ENCODE data around the gene KCNQ1. TPM values are rescaled to one million over a fixed set of nuclear protein-coding genes. Genes with fewer than 3 reads are reported as not detected.

KCNQ1 gene
- total RNA-seq, 1 donor from 2014 or later = 1.1 TPM

DNA sequence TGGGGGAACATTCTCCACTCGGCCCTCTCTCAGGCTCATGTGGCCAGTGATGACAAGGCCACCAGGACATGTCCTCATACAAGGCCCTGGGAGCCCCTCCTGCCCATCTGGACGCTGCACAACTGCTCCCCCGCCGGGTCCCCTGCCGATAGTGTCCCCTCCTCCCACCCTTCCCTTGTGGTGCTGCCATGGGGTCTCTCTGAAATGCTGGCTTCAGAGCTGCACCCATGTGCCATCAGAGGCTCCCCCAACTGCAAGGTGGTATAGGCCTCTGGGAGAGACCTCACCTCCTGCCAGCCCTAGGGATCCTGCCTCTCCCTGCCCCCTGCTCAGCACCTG is 142.0 kb downstream of the KCNQ1 start:
- DNase-seq (ENCODE audit: extremely low read depth, low read depth, low spot score) = no peak

- no peak for DNase-seq (ENCODE audit: extremely low read depth, low read depth, low spot score)
These were observed 142.5 kb downstream of the KCNQ1 start for GRCh38 chr11:2587132-2587930.

DNA sequence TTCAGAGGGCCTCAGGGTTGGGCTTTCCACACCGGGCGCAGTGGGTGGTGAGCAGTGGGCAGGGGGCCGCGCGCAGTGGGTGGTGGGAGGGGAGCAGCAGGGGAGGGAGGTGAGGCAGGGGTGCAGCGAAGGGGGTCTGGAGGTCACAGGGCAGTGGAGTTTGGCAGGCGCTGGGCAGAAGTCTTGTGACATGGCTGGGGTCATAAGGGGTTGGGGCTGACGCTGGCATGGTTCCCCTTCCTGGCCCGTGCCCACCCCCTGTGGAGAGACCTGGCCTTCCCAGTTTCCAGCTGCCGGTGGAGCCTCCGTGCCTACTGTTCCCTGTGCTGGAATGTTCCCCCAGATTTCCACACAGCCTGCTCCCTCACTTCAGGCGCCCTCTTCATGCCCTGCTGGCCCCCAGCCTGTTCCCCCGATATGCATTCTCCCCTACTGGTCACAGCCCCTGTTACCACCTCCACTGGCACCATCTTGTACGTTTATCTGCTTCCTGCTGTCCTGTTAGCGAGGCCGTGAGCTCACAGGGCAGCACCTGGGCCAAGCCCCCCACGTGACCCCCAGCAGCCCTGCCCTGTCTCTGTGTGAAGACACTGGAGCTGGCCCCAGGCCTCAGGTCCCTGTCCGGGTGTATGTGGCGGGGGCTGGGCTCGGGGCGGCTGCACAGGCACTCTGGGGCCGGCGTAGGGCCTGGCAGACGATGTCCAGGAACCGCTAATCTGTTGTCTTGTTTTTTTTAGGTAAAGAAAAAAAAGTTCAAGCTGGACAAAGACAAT is 143.4 kb downstream of the KCNQ1 start:
- no peak for DNase-seq (ENCODE audit: extremely low read depth, low read depth, low spot score)

GRCh38 chr11:2588809-2589537 is 144.2 kb downstream of the KCNQ1 start:
- DNase-seq (ENCODE audit: extremely low read depth, low read depth, low spot score) = no peak

- no peak for DNase-seq (ENCODE audit: extremely low read depth, low read depth, low spot score)
These were observed 144.7 kb downstream of the KCNQ1 start for GRCh38 chr11:2589538-2589934.

- no peak for DNase-seq (ENCODE audit: extremely low read depth, low read depth, low spot score)
These were observed 145.5 kb downstream of the KCNQ1 start for GRCh38 chr11:2590131-2590964.

DNA sequence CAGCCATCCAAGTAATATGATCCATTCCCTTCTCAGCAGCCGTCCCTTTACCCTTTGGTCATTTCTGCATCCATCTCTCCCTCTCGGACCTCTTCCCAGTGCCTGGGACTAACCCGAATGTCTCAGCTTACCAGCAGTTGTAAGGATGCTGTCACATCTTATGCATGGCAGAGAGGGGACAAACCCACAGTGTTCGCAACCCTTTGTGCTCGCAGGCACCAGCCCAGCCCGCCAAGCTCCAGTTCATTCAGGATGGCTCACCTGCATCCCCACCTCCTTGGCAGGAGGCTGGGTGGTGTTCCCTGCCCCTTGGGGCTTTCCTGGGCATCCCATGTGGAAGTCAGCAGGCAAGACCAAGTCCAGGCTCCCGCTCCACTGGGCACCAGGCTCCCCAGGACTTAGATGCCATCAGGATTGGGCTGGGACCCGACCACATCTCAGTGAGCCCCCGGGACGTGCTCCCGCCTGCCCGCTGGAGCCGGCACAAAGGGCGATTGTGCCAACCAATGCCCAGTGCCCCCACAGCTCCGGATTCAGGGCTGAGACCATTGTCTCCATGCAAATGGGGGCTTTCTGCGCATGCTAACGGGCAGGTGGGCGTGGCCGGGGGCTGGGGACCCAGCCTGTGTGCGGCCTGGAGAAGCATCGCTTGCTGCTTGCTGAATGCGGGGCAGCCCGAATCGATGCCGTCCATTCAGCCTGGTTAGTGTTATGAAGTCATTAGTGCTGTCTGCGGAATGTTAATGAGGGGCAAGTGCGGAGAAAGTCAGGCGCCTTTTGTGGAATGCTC is 146.4 kb downstream of the KCNQ1 start:
- DNase-seq (ENCODE audit: extremely low read depth, low read depth, low spot score) = no peak

DNA sequence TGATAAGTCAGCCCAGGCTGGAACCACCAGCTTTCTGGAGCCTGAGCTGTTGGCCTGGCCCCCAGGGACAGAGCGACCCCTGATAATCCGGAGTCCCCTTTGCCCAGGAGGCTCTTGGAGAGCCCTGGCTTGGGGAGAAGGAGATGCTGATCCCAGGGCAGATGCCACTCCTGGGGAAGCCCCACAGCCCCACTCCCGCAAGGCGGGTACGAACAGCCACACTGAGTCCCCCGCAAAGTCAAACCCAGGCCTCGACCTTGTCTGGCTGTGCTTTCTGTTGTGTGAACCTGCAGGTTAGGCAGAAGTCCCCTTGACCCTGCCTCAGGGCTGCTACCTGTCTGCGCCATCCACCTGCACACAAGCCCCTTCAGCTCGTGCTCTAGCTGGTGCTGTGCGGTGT is 147.0 kb downstream of the KCNQ1 start:
- no peak for DNase-seq (ENCODE audit: extremely low read depth, low read depth, low spot score)

- DNase-seq (ENCODE audit: extremely low read depth, low read depth, low spot score) = no peak
These were observed 148.0 kb downstream of the KCNQ1 start for GRCh38 chr11:2592559-2593392.

GRCh38 chr11:2593393-2593950 is 148.7 kb downstream of the KCNQ1 start:
- DNase-seq (ENCODE audit: extremely low read depth, low read depth, low spot score) = no peak

DNA sequence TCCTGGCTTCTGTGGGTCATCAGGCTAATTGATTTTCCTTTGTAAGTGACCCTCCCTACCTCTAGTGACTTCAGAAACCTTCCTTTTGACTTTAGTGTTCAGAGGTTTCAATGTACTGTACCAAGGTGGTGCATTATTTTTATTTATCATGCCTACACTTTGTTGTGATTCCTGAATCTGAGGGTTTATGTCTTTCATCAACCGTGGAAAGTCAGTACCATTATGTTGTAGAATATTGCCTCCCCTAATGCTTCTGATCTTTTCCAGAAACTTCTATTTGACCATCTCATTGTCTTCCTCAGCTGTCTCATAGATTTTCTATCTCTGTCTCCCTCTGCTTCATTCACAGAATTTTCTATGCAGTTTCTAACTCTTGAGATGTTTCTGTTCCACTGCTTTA is 149.5 kb downstream of the KCNQ1 start:
- no peak for DNase-seq (ENCODE audit: extremely low read depth, low read depth, low spot score)

DNA sequence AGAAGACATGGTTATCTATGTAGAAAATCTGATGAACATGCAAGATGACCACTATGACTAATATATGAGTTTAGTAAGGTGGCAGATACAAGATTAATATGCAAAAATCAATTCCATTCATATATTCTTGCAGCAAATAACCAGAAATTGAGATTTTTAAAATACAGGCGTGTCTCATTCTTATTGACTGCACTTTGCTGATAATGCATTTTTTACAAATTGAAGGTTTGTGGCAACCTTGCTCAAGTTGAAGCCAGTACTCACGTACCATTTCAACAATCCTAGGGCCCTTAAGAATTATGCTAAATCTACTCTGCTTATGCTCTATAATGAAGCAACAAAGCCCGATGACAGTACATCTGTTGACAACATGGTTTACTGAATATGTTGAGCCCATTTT is 150.4 kb downstream of the KCNQ1 start:
- DNase-seq (ENCODE audit: extremely low read depth, low read depth, low spot score) = no peak

DNA sequence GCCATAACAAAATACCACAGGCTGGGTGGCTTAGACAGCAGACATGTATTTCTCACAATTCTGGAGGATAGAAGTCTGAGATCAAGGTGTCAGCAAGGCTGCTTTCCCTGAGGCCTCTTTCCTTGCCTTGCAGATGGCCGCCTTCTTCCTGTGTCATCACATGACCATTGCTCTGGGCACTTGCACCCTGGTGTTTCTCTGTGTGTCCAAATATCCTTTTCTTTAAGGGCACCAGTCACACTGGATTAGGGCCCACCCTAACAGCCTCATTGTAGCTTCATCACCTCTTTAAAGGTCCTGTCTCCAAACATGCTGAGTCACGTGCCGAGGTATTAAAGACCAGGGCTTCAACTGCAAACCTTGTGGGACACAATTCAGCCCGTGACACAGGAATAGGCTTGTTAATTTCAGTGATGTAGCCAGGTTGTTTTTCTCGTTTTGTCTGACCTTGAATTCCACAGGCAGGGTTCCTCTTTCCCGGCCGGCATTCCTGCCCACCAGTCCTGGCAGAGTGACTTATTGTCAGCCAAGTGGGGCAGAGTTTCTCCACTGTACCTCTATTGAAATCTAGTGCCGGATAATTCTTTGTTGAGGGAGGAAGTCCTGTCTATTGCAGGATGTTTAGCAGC is 154.9 kb downstream of the KCNQ1 start:
- DNase-seq (ENCODE audit: extremely low read depth, low read depth, low spot score) = no peak

GRCh38 chr11:2609345-2609744 is 164.5 kb downstream of the KCNQ1 start:
- DNase-seq (ENCODE audit: extremely low read depth, low read depth, low spot score) = no peak

DNA sequence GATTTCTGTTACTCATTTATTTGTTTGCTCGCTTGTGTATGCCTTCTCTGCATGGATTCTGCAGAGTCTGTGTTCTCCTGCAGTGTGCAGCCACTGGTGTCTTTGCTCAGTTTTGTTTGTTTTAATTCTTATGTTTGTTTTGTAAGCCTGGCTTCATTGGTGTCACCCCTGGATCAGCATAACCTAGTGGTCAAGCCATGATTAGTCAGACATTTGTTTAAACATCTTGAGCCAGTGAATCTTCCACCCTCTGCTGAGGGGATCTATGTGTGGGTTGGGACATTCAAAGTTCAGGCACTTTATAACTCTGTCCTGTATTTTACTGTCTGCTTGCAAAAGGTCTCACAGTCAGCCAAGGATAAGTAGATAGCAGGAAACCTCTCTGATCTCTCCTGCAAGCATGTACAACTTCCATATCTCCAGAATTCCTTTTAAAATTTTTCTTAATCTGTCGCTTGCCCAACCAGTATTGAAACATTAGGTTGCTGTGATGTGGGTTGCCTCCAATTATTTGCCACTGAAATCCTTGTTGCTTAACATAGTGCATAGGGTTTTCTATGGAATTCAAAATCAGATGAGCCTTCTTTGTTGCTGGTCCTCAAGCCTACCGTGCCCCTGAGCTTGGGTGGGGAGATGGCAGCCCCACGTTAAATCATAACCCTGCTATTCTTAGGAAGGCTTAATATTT is 168.2 kb downstream of the KCNQ1 start:
- no peak for DNase-seq (ENCODE audit: extremely low read depth, low read depth, low spot score)

DNA sequence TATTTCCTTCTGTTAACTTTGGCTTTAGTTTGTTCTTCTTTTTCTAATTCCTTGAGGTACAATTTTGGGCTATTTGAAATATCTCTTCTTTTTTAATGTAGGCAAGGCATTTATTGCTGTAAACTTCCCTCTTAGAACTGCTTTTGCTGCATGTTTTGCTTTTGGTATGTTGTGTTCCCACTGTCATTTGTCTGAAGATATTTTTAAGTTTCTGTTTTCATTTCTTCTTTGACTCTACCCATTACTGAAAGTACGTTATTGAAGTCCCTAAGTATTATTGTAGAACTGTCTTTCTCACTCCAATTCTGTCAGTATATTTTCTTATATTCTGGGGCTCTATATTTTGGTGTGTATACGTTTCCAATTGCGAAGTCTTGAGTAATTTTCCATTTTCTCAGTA is 177.1 kb downstream of the KCNQ1 start:
- no peak for DNase-seq (ENCODE audit: extremely low read depth, low read depth, low spot score)

DNA sequence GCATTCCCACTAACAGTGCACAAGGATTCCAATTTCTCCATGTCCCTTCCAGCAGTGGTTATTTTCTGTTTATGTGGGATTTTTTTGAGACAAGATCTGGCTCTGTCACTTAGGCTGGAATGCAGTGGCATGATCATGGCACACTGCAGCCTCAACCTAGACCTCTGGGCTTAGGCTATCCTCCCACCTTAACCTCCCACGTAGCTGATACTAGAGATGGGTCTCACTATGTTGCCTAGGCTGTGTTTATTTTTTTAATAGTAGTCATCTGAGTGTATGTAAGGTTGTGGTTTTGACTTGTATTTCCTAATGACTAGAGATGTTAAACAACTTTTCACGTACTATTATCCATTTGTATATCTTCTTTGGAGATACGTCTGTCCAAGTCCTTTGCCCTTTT is 180.4 kb downstream of the KCNQ1 start:
- no peak for DNase-seq (ENCODE audit: extremely low read depth, low read depth, low spot score)

- no peak for DNase-seq (ENCODE audit: extremely low read depth, low read depth, low spot score)
These were observed 185.9 kb downstream of the KCNQ1 start for GRCh38 chr11:2630679-2631078.
